ENCODE data around the gene IMPDH2.

GRCh38 chr3:49024449-49024848 lies 4.7 kb downstream of the IMPDH2 start:
- TF ChIP-seq CTCF (conservative IDR thresholded peaks at IDR 0.05; ENCODE audit: low read depth, low read length) (no peak), RAD21 (IDR thresholded peaks at IDR 0.05; ENCODE audit: low read length) (no peak), POLR2A (IDR thresholded peaks at IDR 0.05; ENCODE audit: low read depth, low read length) (no peak; the same call in 1 of the 2 replicates), NFE2L2 (IDR thresholded peaks at IDR 0.05; ENCODE audit: low read depth, low read length) (no peak), FOS (IDR thresholded peaks at IDR 0.05; ENCODE audit: low read depth, low read length) (no peak), SMC3 (IDR thresholded peaks at IDR 0.05; ENCODE audit: low read depth, low read length) (no peak), RFX5 (IDR thresholded peaks at IDR 0.05; ENCODE audit: low read depth, low read length) (no peak), USF2 (IDR thresholded peaks at IDR 0.05; ENCODE audit: low read depth, low read length) (no peak), MAZ (IDR thresholded peaks at IDR 0.05; ENCODE audit: borderline replicate concordance, low read depth, low read length) (no peak), MAFK (IDR thresholded peaks at IDR 0.05; ENCODE audit: low read depth, low read length) (no peak)

All from IMR-90 (cell line).